ENCODE data around the gene ILDR1.
A peak's percentile ranks its signal among the peaks of the same experiment; 100 is the strongest.

The ILDR1 gene

DNA sequence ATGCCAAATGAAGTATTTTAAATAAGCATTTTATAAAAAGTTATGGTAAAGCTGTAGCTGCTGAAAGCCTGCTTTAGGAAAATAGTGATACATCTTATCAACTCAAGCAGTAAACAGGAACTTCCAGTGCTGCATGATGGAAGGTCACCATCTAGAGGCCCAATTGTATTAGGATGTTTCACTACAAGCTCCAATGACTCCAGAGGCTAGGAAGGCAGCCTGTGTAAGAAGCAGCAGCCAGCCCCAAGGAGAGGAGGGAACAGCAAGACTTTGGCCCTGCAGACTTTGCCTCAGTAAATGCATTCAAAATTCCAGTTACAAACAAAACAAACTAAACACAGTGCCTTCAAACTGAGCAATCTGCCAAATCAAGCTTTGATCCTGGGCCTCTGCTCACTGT lies 32.1 kb downstream of the ILDR1 start:
- no peak for DNase-seq

DNA sequence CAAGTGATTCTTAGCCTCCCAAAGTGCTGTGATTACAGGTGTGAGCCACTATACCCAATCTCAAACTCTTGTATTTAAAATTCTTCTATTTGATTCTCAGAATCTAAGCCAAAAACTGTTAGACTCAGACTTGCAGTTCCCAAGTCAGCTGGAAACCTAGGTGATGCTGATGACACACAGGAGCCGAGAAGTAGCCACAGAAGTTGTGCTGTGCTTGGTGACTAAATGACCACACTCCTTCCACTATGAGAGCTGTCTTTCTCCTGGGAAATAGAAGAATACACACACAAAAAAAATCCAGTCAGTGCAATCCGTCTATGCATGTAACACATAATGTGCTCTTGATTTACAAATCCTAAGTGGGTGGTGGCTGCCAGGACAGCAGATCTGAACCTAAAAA lies 33.9 kb downstream of the ILDR1 start:
- peak; percentile 73 for DNase-seq

DNA sequence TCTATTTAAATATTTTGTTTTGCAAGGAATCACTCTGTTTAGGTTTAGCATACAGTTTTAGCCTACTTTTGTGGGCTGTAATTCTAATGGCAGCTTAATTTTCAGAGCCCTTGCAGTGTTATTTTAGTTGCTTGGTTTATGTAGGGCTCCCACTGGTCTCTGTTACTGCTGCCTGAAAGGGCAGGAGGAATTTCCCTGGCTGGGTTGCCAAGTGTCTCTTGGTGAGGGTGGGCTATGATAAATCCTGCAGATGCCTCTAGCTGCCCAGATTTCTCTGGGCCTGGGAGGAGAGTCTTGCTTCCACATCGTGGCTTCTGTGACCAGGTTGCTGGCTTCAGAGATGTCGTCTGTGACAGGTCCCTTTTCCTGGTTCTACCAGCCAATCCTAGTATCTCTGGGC lies 36.2 kb downstream of the ILDR1 start:
- DNase-seq = no peak

DNA sequence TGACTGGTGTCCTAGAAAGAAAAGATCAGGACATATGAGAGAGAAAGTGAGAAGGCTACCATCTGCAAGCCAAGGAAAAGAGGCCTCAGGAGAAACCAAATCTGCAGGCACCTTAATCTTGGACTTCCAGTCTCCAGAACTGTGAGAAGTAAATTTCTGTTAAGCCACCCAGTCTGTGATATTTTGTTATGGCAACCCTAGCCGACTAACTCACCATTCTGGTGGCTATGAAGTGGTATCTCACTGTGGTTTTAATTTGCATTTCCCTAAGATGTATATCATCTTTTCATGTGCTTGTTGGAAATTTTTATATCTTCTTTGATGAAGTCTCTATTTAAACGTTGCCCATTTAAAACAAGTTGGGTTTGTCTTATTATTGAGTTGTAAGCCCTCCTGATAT lies 40.6 kb downstream of the ILDR1 start:
- DNase-seq = no peak

DNA sequence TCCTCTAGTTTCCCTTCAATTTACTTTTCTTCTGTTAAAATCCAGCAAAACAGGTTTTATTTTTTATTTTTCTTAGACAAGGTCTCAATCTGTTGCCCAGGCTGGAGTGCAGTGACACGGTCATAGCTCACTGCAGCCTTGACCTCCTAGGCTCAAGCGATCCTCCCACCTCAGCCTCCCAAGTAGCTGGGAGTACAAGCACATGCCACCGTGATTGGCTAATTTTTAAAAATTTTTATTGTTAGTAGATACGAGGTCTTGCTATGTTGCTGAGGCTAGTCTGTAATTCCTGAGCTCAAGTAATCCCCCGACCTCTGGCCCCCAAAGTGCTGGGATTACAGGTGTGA lies 41.6 kb downstream of the ILDR1 start:
- DNase-seq = no peak

DNA sequence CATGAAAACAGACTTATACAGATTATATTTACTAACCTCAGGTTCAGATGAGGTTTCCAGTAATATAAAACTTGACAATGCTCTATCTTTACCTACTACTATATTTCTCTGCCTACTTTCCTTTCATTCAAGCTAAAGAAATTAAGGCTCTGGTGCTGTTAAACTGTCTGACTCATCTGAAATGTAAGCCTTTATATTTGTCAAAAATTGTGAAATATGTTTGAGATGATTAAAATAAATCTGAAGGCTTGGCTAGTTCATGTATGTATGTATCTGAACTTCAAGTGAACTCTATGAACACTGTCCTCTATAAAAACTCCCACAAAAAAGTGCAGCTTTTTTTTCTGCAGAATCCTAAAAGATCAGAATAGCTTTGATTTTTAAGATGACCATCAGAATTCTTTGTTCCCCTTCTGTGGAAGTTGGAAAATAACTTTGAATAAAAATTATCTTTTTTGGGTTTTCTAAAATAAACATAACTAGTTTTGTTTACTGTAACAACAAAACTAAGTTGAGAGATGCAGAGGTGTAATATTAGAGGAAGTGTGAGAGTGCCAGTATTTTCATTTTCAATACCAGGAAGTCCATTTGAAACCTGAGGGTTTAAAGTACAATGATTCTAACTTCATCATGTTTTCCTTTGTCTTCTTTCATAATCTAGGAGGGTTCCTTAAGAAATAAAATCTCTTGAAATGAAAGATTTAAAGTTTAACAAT lies 42.2 kb downstream of the ILDR1 start:
- DNase-seq = no peak

DNA sequence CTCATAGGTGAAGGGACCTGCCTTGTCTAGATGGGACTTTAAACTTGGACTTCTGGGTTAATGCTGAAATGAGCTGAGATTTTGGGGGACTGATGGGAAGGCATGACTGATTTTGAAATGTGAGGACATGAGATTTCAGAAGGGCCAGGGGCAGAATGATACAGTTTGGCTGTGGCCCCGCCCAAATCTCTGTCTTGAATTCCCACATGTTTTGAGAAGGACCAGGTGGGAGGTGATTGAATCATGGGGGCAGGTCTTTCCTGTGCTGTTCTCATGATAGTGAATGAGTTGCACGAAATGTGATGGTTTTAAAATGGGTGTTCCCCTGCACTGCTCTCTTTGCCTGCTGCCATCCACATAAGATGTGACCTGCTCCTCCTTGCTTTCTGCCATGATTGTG lies 42.8 kb downstream of the ILDR1 start:
- no peak for DNase-seq

DNA sequence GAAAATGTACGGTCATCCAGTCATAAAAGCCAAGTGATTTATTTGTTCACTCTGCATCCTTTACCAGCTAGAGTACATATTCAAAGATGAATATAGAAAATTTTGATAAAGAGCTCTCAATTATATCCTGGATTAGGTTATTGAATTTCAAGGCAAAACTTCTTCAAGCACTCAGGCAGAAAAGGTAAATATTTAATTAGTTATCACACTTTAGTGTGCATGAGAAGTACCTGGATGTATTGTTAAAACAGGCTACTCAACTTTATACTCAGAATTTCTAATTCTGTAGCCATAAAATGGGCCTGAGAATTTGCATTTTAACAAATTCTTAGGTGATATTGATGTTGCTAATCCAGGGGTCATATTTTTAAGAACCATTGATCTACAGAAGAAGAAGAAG lies 45.3 kb downstream of the ILDR1 start:
- no peak for DNase-seq

DNA sequence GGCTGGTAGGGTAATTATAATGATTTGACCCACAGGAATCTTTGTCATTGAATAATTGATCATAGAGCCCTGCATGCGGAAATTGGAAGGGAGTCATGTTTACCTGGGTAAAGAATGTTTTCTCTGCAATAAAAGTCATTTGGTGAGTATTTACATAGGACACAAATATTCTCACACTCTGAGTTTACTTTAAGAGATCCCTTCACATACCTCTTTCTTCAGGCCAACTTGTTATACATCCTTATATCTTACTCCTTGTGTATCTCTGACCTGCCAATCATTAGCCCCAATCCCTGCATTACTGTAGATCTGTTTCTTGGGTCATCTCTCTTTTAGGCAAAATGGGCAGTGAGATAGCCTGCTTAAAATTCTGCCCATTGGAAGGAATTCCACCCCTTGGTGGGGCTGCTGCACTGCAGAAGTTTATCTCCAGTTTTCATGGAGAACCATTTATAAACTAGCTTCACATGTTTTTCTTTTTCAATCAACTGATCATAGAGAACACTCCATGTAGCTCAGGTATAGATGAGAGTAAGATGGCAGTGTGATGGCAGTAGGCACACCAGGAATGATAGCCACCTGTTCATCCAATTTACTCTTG lies 46.2 kb downstream of the ILDR1 start:
- DNase-seq = no peak

DNA sequence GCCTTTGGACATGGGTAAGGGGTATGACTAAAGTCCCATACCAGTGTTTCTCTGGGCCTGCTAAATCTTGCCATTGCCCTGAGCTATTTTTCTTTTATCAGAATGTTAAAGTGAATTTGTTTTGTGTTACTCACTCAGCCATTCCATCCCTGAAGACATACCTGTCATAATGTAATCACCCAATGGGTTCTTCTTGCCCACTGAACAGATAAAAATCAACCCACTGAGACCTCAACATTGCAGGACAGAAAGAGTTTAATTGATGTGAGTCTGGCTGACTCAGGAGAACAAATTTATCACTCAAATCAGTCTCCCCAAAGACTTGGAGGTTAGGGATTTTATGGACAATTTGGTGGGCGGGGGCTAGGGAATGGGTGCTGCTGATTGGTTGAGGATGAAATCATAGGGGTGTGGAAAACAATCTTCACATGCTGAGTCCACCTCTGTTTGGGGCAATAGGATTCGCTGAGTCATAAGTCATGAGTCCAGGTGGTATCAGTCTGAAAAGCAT lies 47.4 kb downstream of the ILDR1 start:
- DNase-seq = no peak

DNA sequence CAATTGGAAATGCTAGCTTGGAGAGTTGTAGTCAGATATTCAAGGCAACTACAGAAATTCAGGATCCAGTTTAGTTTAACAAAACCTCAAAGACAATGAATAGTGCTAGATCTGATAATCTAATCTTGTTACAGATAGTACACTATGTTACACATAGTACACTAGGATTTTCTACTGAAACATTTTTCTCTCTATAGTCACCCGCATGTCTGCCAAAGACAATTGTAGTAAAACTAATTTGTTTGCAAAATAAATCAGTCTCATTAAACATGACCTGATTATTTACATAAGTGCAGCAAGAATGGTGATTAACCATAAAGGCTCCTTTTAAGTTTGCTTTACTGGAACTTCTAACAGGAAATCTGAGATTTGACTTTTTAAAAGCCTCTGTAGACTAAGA lies 52.0 kb downstream of the ILDR1 start:
- no peak for DNase-seq

DNA sequence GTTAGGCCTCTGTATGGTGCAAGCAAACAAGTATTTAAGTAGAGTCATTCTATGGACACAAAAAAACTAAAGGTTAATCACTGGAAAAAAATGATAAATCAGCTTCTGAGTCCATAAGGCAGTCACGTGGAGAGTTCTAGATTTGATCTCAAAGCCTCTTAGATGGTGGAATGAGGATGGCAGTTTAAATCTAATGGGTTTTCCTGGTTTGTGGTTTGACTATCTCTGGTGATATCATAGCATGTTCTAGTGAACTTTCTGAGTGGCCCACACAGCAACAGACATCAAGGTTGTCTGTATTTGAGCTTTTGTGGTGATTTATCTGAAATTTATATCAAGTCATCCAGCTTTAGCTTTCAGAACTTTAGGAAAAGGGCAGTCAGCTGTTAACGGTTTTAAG lies 52.4 kb downstream of the ILDR1 start:
- no peak for DNase-seq

DNA sequence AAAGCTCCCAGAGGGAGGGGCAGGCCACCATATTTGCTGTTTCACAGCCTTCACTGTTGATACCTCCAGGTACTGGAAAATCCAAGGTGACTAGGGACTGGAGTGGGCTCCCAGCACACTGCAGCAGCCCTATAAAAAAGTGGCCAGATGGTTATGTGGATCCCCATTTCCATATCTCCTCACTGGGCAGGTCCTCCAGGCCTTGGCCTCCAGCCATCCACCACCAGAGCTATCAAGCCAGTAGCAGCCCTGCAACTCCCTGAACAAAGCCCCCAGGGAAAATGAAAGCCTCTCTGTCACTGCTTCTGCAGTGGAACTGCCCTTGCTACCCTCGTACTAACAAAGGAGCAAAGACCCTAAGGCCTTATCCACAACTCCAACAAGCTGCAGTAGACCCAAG lies 58.4 kb downstream of the ILDR1 start:
- DNase-seq = no peak

DNA sequence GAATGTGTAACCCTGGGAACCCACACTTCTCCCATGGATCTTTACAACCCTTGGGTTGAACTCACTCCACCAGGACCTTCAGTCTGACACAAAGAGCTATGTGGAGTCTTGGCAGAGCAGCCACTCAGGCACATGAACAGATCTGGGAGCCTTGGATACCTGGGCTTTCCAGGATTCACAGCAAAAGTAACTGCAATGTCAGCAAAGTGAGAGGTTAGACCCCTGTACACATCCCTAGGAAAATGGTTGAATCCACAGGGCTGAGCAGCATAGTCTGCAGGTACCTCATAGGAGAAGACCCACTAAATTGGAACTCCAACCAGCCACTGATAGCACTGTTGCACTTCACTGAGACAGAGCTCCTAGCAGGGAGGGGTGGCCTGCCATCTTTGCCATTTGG lies 59.6 kb downstream of the ILDR1 start:
- no peak for DNase-seq

DNA sequence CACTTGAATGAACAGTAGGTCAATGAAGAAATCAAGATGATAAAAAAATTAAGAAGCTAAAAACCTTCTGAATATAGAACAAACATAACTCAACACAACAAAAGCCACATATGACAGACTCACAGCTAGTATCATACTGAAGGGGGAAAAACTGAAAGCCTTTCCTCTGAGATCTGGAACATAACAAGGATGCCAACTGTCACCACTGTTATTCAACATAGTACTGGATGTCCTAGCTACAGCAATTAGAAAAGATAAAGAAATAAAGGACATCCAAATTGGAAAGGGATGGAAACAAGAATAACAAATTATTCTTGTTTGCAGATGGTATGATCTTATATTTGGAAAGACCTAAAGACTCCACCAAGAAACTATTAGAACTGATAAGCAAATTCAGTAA lies 60.8 kb downstream of the ILDR1 start:
- DNase-seq = no peak

DNA sequence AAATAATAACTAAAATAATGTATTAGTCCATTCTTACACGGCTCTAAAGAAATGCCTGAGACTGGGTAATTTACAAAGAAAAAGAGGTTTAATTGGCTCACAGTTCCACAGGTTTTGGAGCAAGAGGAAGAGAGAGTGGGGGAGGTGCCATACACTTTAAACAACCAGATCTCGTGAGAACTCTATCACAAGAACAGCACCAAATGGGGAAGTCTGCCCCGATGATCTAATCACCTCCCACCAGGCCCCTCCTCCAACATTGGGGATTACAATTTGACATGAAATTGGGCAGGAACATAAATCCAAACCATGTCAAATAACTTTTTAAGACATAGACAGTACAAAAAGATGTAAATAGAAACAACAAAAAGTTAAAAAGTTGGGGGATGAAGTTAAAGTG lies 63.2 kb downstream of the ILDR1 start:
- no peak for DNase-seq

DNA sequence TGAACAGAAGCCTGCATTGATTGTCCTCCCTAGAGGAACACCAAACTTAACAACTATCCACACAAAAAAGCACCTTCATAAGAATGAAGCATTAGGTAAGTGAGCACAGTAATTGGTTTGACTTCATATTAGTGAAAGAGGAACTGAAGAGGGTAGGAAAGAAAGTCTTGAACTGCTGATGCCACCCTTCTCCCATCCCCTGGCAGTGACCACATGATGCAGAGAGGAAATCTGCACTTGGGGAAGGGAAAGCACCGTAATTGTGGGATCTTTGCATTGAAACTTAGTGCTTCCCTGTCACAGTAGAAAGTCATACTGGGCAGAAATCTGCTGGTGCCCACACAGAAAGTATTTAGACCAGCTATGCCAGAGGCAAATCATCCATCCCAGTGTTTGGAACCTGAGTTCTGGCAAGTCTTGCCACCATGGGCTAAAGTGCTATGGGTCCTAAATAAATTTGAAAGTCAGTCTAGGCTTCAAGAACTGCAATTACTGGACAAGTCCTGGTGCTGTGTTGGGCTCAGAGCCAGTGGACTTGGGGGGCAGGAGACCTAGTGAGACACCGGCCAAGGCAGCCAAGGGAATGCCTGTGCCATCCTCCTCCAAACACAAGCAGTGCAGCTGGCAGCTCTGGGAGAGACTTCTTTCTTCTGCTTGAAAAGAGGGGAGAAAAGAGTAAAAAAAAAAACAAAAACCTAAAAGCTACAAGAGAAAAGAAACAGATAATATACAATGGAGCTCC lies 64.2 kb downstream of the ILDR1 start:
- DNase-seq = no peak

DNA sequence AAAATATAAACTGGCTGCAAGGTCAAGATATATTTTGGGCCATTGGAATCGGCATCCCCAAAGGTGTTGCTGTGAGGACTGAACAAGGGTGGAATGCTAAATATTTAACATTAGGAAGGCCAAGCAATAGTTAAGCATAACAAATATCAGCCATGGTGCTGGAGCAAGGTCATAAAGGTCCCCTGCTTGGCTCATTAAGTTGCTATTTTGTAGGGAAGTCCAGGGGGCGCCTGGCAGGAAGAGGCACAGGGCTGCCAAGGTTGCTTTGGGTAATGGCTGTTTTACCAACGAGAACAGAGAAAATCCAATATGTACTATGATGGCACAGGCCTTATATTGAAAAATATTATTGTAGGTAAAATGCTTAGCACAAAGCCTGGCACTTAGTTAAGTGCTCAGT lies 65.7 kb downstream of the ILDR1 start:
- no peak for DNase-seq

DNA sequence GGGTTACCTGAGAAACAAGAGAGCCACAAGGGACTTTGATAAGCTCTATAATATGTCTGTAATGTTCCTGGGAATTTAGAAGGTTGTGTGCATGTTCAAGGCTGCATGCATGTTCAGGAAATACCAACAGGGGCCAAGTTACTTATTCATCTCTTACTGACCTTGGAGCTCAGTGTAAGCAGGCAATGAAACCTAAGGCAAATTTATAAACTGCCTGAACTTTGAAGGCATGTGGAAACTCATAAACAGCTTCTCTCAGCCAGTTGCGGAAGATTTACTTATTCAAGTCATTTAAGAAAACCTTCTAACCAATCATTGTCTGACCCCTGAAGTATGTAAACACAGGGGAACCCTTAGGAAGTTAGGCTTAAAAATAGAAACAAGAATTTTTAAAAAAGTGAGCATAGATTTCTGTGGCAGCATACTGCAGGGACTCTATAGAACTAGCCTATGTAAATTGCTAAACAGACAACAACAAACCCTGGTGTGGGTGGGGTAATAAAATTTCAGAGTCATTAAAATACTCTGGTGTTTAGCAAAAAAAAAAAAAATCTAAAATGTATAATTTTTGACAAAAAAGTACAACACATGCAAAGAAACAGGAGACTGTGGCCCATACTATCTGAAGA lies 70.6 kb downstream of the ILDR1 start:
- no peak for DNase-seq

DNA sequence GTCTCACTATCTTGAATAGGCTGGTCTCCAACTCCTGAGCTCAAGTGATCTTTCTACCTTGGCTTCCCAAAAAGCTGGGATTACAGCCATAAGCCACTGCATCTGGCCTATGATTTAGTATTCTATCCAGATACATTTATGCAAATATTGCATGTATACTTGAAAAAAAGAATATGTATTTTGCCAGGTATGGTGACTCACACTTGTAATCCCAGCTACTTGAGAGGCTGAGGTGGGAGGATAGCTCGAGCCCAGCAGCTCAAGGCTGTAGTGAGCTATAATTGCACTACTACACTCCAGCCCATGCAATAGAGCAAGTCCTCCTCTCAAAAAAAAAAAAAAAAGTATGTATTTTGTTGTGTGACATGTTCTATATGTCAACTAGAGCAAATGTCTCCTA lies 73.4 kb downstream of the ILDR1 start:
- DNase-seq = no peak

DNA sequence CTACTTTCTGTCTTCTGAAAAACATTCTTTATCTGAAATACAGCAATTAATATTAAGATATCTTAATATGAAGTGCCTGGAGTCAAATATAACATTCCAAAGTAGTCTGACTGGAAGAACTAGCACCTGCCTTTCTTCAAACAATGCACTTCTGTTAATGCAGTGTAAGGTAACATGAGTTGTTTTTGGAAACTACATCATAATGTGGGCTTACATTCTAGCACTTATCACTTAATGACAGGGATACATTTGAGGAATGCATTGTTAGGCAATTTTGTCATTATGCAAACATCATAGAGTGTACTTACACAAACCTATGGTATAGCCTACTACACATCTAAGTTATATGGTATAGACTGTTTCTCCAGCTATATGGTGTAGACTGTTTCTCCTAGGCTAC lies 78.6 kb downstream of the ILDR1 start:
- DNase-seq = no peak

DNA sequence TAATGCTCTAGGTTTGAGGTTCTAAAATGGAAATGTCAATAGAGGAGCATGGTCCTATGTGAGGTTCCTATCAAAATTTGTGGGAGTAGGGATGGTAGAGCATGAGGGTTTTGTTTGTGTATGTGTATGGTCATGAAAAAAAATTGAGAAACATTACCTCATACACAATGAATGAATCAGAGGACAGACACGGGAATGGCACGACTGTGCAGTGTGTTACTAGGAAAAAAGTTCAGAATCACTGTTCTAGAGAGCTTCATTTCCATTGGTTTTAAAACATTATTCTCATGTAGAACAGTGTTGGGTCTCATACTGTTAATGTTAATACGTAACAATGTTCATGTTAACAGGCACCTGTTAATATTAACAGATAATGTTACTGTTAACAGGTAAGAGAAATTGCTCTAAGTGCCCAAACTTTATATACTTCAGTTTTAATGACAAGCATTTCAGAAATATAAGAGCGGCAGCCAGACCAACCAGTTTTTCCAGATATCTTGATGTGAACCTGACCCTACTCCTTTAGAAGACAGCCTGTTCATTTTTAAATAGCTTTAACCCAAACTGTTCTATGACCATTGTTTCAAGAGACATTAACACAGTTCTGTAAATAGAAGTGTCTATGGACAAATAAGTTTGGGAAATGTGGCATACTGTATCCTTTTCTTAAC lies 79.8 kb downstream of the ILDR1 start:
- no peak for DNase-seq

DNA sequence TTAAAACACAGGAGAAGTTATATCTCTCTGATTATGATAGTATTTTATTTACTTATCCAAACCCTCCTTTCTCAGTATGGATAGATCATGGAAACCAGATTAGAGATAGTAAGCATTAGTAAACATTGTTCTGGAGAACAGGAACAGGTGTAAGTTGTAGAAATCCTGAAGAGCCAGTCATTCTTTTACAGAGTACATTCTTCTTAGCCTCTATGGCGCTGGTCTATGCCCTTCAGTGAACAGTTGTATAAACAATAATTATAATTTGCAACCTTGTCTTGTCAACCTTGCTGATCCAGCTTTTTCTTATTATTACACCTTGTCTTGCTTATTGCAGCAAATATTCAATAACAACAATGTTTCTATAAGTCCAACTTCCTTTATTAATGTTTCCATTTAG lies 80.5 kb downstream of the ILDR1 start:
- DNase-seq = no peak
